Nephron progenitor cell (in vitro differentiated cells): ENCODE results near the gene ITGB2.
A peak's percentile ranks its signal among the peaks of the same experiment; 100 is the strongest.

ENCODE experiments used
- DNase-seq: peaks from one replicate; pipeline ENCODE4 v3.0.0; 2021
- H3K27ac Mint-ChIP-seq: 2 replicates; pipeline ENCODE4 v1.8.0; 2021; ENCODE audit warnings: mild to moderate bottlenecking, moderate library complexity, mixed read lengths
- H3K27me3 Mint-ChIP-seq: 2 replicates; pipeline ENCODE4 v1.8.0; 2021; ENCODE audit warnings: mild to moderate bottlenecking, low read depth, mixed read lengths; ENCODE audit not compliant: poor library complexity
- H3K36me3 Mint-ChIP-seq: 2 replicates; pipeline ENCODE4 v1.8.0; 2021; ENCODE audit warnings: low read depth, mixed read lengths
- H3K4me1 Mint-ChIP-seq: 2 replicates; pipeline ENCODE4 v1.8.0; 2021; ENCODE audit warnings: mixed read lengths
- H3K4me3 Mint-ChIP-seq: 2 replicates; pipeline ENCODE4 v1.8.0; 2021; ENCODE audit warnings: mild to moderate bottlenecking, moderate library complexity, mixed read lengths
- H3K9me3 Mint-ChIP-seq: 2 replicates; pipeline ENCODE4 v1.8.0; 2021; ENCODE audit warnings: mild to moderate bottlenecking, moderate library complexity, mixed read lengths
- TF ChIP-seq, protein P1 (sequence below): fragments of 200-600 bp; sonication (generic); IDR thresholded peaks from 2 replicates; pipeline ENCODE4 v1.5.0; 2021; ENCODE audit warnings: antibody characterized with exemption

ITGB2 gene

DNA sequence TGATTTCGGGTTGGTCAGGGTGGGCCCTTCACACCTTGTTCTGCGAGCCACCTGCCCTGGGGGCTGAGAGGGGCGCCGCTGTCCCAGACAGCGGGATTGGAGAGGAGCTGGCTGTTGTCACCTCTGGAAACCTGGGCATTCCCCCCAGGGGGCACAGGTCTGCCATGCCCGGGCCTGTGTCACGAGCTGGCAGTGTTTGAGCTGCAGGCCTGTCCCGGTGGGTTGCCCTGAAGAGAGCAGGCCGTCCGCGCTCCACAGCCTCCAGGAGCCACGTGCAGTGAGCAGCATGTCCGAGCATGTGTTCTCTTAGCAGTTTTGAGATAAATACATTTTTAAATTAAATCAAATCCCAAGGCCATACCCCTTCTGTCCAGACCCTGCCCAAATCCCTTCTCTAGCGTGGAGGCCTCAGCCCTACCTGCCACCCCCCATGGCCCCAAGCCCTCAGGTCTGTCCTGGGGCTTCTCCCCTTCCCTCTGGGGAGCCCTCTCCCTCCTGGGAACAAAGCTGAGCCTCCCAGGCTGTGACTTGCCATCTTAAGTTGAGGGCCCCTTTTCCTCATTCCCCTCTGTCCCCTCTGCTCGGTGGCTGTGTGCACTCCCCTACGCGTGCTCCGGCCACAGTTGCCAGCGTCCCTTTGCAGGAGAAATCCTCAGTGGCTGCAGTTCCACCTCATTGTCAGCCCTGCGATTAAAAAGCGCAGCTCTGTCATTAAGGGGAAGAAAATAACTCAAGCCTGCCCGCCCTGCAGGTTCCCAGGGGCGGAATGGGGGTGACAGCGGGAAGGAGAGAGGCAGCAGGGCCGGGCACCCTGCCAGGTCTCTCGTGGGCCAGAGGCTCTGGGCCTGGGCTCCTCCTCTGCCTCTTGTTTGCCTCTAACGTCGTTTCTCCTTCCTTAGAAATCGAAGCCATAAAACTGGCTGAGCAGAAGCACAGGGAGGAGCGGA, 45.7 kb upstream of the ITGB2 start:
- H3K4me3 Mint-ChIP-seq, result no peak overlapping the region
- H3K27me3 Mint-ChIP-seq, result peaks cover 7% of the 10 kb centered on the region
- H3K4me1 Mint-ChIP-seq, result peaks cover 59% of the 10 kb centered on the region
- peak overlapping the region; percentile 85 for H3K27ac Mint-ChIP-seq
- H3K9me3 Mint-ChIP-seq, result peaks cover 19% of the 10 kb centered on the region
- H3K36me3 Mint-ChIP-seq, result peaks cover 53% of the 10 kb centered on the region
- DNase-seq, result no peak
- TF ChIP-seq, protein P1, sequence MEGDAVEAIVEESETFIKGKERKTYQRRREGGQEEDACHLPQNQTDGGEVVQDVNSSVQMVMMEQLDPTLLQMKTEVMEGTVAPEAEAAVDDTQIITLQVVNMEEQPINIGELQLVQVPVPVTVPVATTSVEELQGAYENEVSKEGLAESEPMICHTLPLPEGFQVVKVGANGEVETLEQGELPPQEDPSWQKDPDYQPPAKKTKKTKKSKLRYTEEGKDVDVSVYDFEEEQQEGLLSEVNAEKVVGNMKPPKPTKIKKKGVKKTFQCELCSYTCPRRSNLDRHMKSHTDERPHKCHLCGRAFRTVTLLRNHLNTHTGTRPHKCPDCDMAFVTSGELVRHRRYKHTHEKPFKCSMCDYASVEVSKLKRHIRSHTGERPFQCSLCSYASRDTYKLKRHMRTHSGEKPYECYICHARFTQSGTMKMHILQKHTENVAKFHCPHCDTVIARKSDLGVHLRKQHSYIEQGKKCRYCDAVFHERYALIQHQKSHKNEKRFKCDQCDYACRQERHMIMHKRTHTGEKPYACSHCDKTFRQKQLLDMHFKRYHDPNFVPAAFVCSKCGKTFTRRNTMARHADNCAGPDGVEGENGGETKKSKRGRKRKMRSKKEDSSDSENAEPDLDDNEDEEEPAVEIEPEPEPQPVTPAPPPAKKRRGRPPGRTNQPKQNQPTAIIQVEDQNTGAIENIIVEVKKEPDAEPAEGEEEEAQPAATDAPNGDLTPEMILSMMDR, result no peak

GRCh38 chr21:44965251-44966022, 44.7 kb upstream of the ITGB2 start:
- Mint-ChIP-seq H3K9me3 (peaks cover 19% of the 10 kb centered on the region), H3K27me3 (peaks cover 7% of the 10 kb centered on the region), H3K27ac (peak overlapping the region; percentile 88), H3K36me3 (peaks cover 62% of the 10 kb centered on the region), H3K4me3 (no peak overlapping the region), H3K4me1 (peaks cover 52% of the 10 kb centered on the region)
- TF ChIP-seq, protein P1, result no peak
- DNase-seq, result no peak

GRCh38 chr21:44964381-44964780, 43.7 kb upstream of the ITGB2 start:
- peaks cover 19% of the 10 kb centered on the region for H3K9me3 Mint-ChIP-seq
- TF ChIP-seq, protein P1, result no peak
- H3K27ac Mint-ChIP-seq, result peak overlapping the region; percentile 93
- peaks cover 42% of the 10 kb centered on the region for H3K4me1 Mint-ChIP-seq
- DNase-seq, result no peak
- peaks cover 7% of the 10 kb centered on the region for H3K27me3 Mint-ChIP-seq
- H3K36me3 Mint-ChIP-seq, result peaks cover 57% of the 10 kb centered on the region
- H3K4me3 Mint-ChIP-seq, result no peak overlapping the region

- TF ChIP-seq, protein P1, result no peak
- no peak for DNase-seq
- no peak overlapping the region for H3K4me3 Mint-ChIP-seq
- H3K9me3 Mint-ChIP-seq, result peaks cover 19% of the 10 kb centered on the region
- H3K27me3 Mint-ChIP-seq, result peaks cover 7% of the 10 kb centered on the region
- peaks cover 62% of the 10 kb centered on the region for H3K36me3 Mint-ChIP-seq
- H3K4me1 Mint-ChIP-seq, result peaks cover 55% of the 10 kb centered on the region
- no peak overlapping the region for H3K27ac Mint-ChIP-seq
Measured at GRCh38 chr21:44962403-44962966, 41.8 kb upstream of the ITGB2 start.

GRCh38 chr21:44960141-44961092, 39.7 kb upstream of the ITGB2 start:
- TF ChIP-seq, protein P1, result no peak
- Mint-ChIP-seq H3K36me3 (peaks cover 68% of the 10 kb centered on the region), H3K9me3 (peaks cover 18% of the 10 kb centered on the region), H3K4me3 (no peak overlapping the region), H3K4me1 (peaks cover 54% of the 10 kb centered on the region), H3K27me3 (peaks cover 7% of the 10 kb centered on the region), H3K27ac (no peak overlapping the region)
- DNase-seq, result no peak
